ENCODE results near the gene ARL8B. TPM values are rescaled to one million over a fixed set of nuclear protein-coding genes. Genes with fewer than 3 reads are reported as not detected.

The ARL8B gene
- polyA plus RNA-seq, 1 donor from 2014 or later = 103 TPM

DNA sequence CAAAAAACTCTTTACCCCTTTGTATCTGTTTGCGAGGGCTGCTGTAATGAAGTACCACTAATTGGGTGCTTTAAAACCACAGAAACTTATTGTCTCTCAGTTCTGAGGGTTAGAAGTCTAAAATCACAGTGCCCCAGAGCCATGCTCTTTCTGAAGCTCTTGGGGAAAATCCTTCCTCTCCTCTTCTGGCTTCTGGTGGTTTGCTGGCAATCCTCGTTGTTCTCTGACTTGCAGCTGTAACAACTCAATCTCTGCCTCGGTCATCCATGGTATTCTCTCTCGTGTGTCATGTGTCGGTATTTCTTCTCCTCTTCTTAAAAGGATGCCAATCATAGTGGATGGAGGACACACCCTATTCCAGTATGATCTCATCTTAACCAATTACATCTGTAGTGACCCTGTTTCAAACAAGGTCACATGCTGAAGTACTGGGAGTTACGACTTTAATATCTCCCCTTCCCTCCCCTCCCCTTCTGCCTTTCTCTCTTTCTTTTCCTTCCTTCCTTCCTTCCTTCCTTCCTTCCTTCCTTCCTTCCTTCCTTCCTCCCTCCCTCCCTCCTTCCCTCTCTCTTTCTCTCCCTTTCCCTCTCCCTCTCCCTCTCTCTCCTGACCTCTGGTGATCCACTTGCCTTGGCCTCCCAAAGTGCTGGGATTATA is 6.5 kb upstream of the ARL8B start:
- Histone ChIP-seq H4K20me1 (ENCODE audit: insufficient read depth) (no peaks in the 10 kb centered on the region), H3K4me2 (ENCODE audit: low read length) (no peak overlapping the region), H3K27ac (ENCODE audit: low read length) (no peak overlapping the region)

DNA sequence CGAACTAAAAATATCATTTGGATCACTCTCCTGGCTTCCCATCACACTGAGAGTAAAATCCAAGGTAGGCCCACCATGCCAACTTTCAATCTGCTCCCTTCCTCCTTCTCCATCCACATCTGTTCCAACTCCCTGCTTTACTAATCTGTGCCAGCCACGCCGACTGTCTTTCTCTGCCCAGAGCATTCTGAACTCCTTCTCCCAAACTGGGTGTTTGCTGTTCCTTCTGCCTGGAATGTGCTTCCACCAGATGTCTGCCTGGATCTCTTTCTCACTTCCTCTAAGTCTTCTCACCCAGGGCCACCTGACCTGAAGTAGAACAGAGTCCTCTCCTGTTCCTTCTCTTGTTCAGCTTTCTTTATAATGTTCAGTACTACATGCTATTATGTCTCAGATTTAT is 5.6 kb upstream of the ARL8B start:
- Histone ChIP-seq H3F3A (ENCODE audit: insufficient read depth, low read length, poor library complexity, severe bottlenecking) (no peaks in the 10 kb centered on the region), H2AFZ (ENCODE audit: low read depth, low read length) (no peak overlapping the region), H3K36me3 (ENCODE audit: insufficient read depth, low read length) (no peaks in the 10 kb centered on the region), H3K79me2 (replicated peaks; ENCODE audit: insufficient read depth, low read length) (no peaks in the 10 kb centered on the region), H3K27me3 (ENCODE audit: insufficient read depth, low read depth, low read length) (no peaks in the 10 kb centered on the region), H3K27ac (ENCODE audit: low read length) (no peak overlapping the region), H3K9me2 (ENCODE audit: insufficient read depth, low read length) (no peaks in the 10 kb centered on the region), H4K20me1 (ENCODE audit: insufficient read depth) (no peaks in the 10 kb centered on the region), H3K4me2 (ENCODE audit: low read length) (no peak overlapping the region), H3K9ac (ENCODE audit: low read length) (no peak overlapping the region), H3K4me3 (ENCODE audit: low read length) (no peak overlapping the region), H3K9me3 (ENCODE audit: low read length) (no peaks in the 10 kb centered on the region)
- TF ChIP-seq TAF1 (IDR thresholded peaks at IDR 0.05; ENCODE audit: low read depth) (no peak), MXI1 (conservative IDR thresholded peaks at IDR 0.05; ENCODE audit: poor library complexity, severe bottlenecking) (no peak), EP300 (conservative IDR thresholded peaks at IDR 0.05; ENCODE audit: poor library complexity, severe bottlenecking) (no peak), SMC3 (conservative IDR thresholded peaks at IDR 0.05; ENCODE audit: poor library complexity) (no peak), POLR2AphosphoS5 (IDR thresholded peaks at IDR 0.05) (no peak), RAD21 (conservative IDR thresholded peaks at IDR 0.05) (no peak)
- TF ChIP-seq, protein P1, sequence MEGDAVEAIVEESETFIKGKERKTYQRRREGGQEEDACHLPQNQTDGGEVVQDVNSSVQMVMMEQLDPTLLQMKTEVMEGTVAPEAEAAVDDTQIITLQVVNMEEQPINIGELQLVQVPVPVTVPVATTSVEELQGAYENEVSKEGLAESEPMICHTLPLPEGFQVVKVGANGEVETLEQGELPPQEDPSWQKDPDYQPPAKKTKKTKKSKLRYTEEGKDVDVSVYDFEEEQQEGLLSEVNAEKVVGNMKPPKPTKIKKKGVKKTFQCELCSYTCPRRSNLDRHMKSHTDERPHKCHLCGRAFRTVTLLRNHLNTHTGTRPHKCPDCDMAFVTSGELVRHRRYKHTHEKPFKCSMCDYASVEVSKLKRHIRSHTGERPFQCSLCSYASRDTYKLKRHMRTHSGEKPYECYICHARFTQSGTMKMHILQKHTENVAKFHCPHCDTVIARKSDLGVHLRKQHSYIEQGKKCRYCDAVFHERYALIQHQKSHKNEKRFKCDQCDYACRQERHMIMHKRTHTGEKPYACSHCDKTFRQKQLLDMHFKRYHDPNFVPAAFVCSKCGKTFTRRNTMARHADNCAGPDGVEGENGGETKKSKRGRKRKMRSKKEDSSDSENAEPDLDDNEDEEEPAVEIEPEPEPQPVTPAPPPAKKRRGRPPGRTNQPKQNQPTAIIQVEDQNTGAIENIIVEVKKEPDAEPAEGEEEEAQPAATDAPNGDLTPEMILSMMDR (IDR thresholded peaks at IDR 0.05; ENCODE audit: poor library complexity, severe bottlenecking) = no peak
- TF ChIP-seq, protein P2, sequence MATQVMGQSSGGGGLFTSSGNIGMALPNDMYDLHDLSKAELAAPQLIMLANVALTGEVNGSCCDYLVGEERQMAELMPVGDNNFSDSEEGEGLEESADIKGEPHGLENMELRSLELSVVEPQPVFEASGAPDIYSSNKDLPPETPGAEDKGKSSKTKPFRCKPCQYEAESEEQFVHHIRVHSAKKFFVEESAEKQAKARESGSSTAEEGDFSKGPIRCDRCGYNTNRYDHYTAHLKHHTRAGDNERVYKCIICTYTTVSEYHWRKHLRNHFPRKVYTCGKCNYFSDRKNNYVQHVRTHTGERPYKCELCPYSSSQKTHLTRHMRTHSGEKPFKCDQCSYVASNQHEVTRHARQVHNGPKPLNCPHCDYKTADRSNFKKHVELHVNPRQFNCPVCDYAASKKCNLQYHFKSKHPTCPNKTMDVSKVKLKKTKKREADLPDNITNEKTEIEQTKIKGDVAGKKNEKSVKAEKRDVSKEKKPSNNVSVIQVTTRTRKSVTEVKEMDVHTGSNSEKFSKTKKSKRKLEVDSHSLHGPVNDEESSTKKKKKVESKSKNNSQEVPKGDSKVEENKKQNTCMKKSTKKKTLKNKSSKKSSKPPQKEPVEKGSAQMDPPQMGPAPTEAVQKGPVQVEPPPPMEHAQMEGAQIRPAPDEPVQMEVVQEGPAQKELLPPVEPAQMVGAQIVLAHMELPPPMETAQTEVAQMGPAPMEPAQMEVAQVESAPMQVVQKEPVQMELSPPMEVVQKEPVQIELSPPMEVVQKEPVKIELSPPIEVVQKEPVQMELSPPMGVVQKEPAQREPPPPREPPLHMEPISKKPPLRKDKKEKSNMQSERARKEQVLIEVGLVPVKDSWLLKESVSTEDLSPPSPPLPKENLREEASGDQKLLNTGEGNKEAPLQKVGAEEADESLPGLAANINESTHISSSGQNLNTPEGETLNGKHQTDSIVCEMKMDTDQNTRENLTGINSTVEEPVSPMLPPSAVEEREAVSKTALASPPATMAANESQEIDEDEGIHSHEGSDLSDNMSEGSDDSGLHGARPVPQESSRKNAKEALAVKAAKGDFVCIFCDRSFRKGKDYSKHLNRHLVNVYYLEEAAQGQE (IDR thresholded peaks at IDR 0.05; ENCODE audit: borderline replicate concordance) = no peak

More for the DNA sequence above, 6.5 kb upstream of the ARL8B start:
- H2AFZ ChIP-seq (ENCODE audit: low read depth, low read length) = no peak overlapping the region
- H3K9me2 ChIP-seq (ENCODE audit: insufficient read depth, low read length) = no peaks in the 10 kb centered on the region
- H3K9me3 ChIP-seq (ENCODE audit: low read length) = no peaks in the 10 kb centered on the region
- no peaks in the 10 kb centered on the region for H3K27me3 ChIP-seq (ENCODE audit: insufficient read depth, low read depth, low read length)
- H3K36me3 ChIP-seq (ENCODE audit: insufficient read depth, low read length) = no peaks in the 10 kb centered on the region
- H3K4me3 ChIP-seq (ENCODE audit: low read length) = no peak overlapping the region
- no peak overlapping the region for H3K9ac ChIP-seq (ENCODE audit: low read length)
- TF ChIP-seq TAF1 (IDR thresholded peaks at IDR 0.05; ENCODE audit: low read depth) (no peak), MXI1 (conservative IDR thresholded peaks at IDR 0.05; ENCODE audit: poor library complexity, severe bottlenecking) (no peak), SMC3 (conservative IDR thresholded peaks at IDR 0.05; ENCODE audit: poor library complexity) (no peak)
- no peaks in the 10 kb centered on the region for H3K79me2 ChIP-seq (replicated peaks; ENCODE audit: insufficient read depth, low read length)
- no peaks in the 10 kb centered on the region for H3F3A ChIP-seq (ENCODE audit: insufficient read depth, low read length, poor library complexity, severe bottlenecking)

DNA sequence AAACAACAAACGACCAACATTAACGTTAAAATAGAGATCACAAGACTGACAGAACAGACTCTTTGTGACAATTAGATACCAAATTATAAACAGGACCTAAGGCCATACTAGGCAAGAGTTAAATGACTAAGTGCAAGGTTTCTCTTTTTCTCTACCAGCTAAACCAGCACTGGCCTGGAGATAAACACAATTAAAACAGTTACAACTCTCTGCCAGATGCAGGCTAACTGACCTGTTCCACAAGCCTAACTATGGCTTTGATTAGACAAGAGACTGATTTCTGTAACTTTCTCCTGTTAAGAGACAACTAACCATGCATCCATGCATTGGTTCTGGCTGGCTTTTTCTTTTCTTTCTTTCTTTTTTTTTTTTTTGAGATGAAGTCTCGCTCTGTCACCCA is 1.6 kb upstream of the ARL8B start:
- Histone ChIP-seq H3K4me2 (ENCODE audit: low read length) (no peak overlapping the region), H3K79me2 (replicated peaks; ENCODE audit: insufficient read depth, low read length) (peaks cover 32% of the 10 kb centered on the region), H3K36me3 (ENCODE audit: insufficient read depth, low read length) (no peaks in the 10 kb centered on the region), H3K4me3 (ENCODE audit: low read length) (no peak overlapping the region), H2AFZ (ENCODE audit: low read depth, low read length) (no peak overlapping the region), H3F3A (ENCODE audit: insufficient read depth, low read length, poor library complexity, severe bottlenecking) (no peaks in the 10 kb centered on the region), H3K9me2 (ENCODE audit: insufficient read depth, low read length) (no peaks in the 10 kb centered on the region), H3K9me3 (ENCODE audit: low read length) (no peaks in the 10 kb centered on the region), H3K27me3 (ENCODE audit: insufficient read depth, low read depth, low read length) (no peaks in the 10 kb centered on the region), H4K20me1 (ENCODE audit: insufficient read depth) (no peaks in the 10 kb centered on the region), H3K9ac (ENCODE audit: low read length) (no peak overlapping the region), H3K27ac (ENCODE audit: low read length) (no peak overlapping the region)
- TF ChIP-seq, protein P1 (IDR thresholded peaks at IDR 0.05; ENCODE audit: poor library complexity, severe bottlenecking) = no peak
- TF ChIP-seq RAD21 (conservative IDR thresholded peaks at IDR 0.05) (no peak), SMC3 (conservative IDR thresholded peaks at IDR 0.05; ENCODE audit: poor library complexity) (no peak), MXI1 (conservative IDR thresholded peaks at IDR 0.05; ENCODE audit: poor library complexity, severe bottlenecking) (no peak), EZH2 (IDR thresholded peaks at IDR 0.05; ENCODE audit: borderline replicate concordance, insufficient read depth, low read length, poor library complexity, severe bottlenecking) (no peak), POLR2AphosphoS5 (IDR thresholded peaks at IDR 0.05) (no peak), TAF1 (IDR thresholded peaks at IDR 0.05; ENCODE audit: low read depth) (no peak), EP300 (conservative IDR thresholded peaks at IDR 0.05; ENCODE audit: poor library complexity, severe bottlenecking) (no peak)
- TF ChIP-seq, protein P2 (IDR thresholded peaks at IDR 0.05; ENCODE audit: borderline replicate concordance) = no peak

Data from neural cell (in vitro differentiated cells).